HL-60 (cell line): ENCODE results near the gene ARHGAP25.

Source experiments
- CTCF ChIP-seq: IDR thresholded peaks from one replicate; pipeline ENCODE4 v1.5.1; 2011; ENCODE audit warnings: low read length, control low read depth, inconsistent platforms; ENCODE audit not compliant: insufficient read depth
- GABPA ChIP-seq: IDR thresholded peaks from 2 replicates; pipeline ENCODE4 v1.6.1; 2012; ENCODE audit warnings: low read depth
- POLR2AphosphoS5 ChIP-seq: IDR thresholded peaks from 2 replicates; pipeline ENCODE4 v1.6.1; 2012; ENCODE audit warnings: low read depth

DNA sequence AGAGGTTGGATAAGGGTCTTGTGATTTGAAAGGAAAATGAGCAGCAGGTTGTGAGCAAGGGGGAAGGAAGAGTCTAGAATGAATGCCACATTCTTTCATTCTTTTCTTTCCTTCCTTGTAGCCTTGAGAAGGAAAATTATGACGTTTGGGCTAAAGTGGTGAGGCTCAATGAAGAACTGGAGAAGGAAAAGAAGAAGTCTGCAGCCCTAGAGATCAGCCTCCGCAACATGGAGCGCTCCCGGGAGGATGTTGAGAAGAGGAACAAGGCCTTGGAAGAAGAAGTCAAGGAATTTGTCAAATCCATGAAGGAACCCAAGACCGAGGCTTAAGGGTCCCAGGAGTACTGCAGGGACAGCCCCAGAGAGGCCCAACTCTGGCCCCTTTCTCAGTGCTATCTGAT lies 91.3 kb downstream of the ARHGAP25 start:
- TF ChIP-seq CTCF (no peak), POLR2AphosphoS5 (no peak), GABPA (no peak)
